Measurements from ENCODE around the gene COPS7A.

The COPS7A gene

DNA sequence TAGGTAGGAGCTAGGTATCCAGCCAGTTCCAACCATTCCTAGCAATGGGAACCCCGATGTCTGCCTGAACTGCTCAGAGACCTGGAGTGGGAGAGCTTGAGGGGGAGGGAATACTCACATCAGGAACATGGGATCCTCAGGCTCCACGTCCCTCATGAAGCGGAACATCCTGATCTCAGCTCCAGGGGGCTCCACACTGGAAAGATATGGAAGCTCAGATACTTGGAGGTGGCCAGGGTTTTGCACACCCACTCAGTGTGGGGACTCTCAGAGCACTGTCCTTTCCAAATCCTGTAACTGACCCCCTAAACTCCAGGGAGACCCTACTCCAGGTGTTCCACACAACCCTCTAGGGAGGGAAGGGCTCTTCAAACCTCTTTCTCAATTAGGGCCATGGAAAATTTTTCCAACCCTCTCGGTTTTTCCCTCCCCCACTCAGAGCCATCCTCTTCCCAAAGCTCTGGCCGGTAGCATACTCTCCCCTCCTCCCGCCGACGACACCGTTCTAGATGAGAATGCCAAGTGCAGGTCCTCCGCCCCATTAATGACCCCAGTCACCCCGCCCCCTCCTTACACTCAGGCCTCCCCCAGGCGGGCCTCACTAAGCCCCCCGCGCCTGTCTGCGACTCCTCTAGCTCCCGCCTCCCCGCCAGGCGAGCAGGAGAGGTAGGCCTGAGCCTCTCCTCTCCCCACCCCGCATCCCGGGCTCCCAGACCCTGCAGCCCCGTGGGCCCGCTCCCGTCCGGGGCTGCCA is 28.5 kb downstream of the COPS7A start:
- peak; percentile 60 for DNase-seq

DNA sequence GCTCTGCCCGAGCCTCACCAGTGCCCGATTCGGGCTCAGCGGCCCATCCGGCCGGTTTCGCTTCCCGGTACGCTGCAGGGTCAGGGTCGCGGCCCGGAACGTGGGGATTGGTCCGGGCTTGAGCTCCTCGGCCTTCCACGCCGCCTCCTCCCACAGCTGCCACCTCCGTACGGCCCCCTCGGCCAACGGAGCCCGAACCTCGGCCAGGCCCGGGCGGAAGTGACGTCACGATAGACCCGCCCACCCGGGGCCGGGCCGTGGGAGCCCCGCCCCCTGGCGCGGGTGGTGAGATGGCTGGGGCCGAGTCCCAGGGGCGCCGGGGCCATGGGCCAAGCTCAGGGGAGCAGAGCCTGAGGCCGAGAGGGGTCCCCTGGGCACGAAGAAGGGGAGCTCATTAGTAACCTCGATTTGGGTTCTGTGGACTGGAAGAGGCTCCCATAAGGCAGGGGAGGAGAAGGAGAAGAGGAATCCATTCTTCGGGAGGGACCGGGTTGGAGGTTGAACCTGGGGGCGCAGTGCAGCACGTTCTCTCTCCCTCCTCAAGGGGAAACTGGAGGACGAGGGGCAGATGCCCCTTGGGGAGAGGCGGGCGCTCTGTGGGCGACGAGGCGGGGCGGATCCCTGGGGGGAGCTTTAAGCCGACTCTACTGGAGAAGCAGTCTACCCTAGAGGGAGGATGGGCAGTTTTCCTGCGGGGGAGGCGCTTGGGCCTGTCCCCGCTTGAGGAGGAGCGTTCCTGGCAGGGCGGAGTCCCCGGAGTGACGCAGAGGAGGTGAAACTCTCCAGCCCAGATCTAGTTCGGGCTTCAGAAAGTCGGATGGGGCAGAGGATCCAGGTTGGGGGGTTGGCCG is 29.3 kb downstream of the COPS7A start, which contains the start of gene MLF2:
MLF2 (minus strand) TSS at position 221 of the 851 bp plus-strand sequence. CDS start 807 bp downstream, outside the sequence.
- peak; percentile 99 for DNase-seq

DNA sequence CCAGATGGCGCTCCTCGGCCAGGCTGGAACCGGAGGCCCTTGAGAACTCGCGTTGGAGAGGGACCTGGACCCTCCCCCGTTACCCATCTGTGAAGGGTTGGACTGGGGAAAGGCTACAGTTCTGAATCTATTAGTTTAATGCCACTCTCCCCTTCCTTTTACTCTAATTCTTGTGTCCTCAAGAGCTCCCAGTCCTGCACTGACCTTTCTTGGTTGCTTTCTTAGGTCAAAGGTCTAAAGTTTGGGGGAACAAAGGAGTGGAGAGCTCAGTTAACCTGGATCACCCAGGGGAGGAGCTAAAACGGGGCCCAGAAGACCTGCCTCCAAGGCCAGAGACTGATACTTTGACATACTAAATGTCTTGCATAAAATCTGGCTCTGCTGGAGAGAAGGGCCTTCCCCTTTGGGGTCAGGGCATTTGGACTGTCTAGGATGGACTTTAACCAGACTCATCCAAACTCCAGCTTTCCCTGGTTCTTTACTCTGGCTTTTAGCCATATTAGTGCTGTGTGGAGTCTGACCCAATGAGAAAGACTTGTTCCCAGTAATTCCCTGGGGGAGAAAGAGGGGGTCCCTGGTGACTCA is 30.0 kb downstream of the COPS7A start:
- no peak for DNase-seq

DNA sequence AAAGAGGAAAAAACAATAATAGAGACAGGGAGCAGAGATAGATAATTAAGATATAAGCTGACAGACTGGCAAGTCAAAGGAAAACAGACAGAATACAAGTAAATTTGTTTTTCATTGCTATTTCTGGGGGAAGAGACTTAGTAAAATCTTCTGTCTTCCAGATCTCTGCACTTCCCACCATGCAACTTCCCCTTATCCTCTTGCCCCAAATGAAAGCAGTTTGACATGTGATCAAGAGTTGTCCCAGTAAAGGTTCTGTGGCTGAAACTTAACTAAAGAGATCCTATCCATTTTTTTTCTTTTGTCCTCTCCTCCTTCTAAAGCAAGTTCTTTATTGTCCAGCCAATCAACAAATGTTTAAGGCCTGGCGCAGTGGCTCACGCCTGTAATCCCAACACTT is 30.6 kb downstream of the COPS7A start:
- DNase-seq, result no peak

DNA sequence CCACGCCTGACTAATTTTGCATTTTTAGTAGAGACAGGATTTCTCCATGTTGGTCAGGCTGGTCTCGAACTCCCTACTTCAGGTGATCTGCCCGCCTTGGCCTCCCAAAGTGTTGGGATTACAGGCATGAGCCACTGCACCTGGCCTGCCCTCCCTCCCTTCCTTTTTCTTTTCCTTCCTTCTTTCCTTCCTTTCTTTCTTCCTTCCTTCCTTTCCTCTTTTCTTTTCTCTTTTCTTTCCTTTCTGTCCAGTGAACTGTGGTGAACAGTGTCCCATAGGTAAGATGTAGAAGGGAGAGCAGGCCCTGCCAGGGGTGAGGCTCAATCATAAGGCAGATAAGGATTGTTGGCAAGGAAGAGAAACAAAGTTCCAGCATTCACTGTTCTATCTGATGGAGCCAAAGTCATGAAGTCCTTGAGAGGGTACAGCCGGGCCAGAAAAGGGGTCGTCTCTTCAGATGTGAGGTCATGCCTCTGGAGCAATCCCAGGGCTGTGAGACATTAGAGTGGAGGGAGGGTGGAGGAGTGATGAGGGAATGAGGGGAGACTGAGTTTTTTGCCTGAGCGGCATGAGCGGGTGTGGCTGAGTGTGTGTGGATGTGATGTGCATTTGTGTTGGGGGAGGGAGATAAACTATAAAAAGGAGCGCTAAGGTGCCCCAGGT is 33.3 kb downstream of the COPS7A start:
- DNase-seq, result no peak

DNA sequence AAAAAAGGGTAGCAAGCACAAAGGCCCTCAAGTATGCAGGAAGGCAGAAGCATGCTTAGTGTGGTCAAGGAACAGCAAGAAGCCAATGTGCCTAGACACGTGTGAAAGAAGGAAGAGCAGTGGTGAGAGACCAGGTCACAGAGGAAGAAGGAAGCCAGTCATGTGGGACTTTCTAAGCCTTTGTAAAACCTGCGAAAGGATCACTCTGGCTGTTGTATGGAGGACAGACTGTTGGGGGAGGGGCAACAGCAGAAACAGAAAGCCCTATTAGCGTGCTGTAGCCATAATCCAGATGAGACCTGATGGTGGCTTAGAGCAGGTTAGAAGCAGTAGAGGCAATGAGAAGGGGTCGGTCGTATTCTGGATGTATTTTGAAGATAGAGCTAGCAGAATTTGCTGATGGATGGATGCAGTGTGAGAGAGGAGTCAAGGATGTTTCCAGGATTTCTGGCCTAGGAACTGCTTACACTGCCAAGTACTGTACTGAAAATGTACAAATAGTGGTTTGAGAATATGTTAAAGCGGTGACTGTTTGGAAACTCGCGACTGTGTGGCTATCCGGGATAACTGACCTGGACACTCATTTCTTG is 34.8 kb downstream of the COPS7A start:
- DNase-seq, result no peak

DNA sequence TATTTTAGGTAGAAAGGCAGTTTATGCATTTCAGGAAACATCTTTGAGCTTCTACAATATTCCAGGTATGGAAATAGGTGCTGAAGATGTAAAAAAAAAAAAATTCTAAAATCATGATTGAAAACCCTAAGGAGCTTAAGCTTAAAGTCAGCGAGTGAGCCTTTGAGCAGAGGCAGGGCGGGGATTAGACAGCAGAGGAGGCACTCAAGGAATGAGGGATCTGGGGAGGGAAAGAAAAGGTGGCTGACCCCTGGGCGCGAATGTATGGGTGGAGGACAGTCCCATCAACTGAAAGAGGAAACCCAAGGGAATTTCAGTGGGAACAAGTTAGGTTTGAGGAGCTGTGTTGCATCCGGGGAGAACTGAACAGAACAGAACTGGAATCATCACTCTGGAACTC is 35.9 kb downstream of the COPS7A start:
- DNase-seq, result no peak

DNA sequence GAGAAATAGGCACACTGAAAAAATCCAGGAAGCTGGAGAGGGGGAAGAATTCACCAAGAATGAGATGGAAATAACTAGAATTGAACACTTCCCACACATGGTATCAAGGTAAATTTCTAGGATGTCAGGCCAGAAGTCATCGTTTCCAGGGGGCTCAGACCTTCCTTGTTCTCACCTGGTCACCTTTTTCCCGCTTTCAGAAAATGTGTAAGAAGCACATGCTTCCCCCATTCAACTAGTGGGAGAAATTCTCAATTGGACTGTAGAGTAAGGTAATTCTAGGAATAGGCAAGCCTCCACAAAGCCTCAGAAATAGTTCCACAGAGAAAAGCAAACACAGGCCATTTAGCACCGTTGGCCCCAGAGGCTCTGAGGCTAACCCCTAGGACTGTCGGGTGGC is 39.5 kb downstream of the COPS7A start:
- DNase-seq, result no peak

DNA sequence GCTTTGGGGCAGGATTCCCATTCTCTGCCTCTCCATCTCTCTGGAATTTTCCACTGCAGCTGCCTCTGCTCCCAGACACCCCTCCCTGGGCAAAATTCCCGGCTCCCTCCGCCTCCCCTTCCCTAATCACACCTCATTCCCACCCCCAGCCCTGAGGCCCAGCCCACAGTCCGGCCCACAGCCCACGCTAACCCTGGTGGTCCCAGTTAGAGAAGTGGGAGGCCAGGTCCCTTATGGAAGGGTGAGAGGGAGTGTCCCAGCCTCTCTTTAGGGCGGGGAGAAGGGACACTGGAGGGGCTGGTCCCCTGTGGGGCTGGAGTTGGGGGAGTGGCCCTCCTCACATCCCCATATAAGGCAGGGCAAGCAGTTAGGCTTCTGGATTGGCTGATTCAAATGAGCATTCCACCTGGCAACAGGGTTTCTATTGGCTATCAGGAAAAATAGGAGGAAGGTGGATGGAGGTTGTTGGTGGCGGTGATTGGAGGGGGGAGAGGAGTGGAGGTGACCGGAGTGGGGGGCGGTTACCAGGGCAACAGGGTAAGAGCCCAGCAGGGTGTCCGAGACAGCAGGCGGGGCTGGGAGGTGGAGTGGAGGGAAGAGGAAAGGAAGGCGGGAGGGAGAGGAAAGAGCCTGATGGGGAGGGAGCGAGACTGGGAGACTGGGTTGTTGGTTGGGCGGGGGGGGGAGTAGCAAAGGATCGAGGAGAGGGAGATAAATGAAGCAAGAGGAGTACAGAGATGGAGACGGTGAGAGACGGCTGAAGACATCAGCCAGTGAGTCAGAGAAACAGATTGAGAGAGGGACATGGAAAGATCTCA is 40.4 kb downstream of the COPS7A start:
- DNase-seq, result peak; percentile 99

DNA sequence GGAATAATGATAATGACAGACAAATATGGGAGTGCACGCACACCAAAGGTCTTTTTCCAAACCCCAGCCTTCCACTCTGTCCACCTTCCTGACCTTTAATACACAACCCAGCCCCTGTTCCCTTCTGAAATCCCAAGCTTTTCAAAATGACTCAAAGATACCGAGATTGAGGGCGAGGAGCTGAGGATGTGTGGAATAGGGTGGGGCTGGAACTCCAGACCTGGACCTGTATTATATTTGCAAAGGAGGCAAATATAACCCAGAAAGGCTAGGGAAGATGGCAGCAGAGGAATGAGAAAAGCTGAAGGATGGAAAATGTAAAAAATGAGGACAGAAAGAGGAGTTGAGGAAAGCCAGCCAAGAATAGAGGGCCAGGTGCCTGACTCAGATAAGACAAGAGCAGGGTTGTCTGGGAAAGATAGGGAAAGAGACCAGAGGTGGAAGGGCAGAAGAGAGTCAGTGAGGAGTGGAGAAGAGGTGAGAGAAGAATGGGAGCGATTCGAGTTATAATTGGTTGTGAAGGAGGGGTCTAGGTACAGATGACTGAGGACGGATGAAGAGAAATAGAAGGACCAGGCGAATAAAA is 41.3 kb downstream of the COPS7A start:
- DNase-seq, result no peak

DNA sequence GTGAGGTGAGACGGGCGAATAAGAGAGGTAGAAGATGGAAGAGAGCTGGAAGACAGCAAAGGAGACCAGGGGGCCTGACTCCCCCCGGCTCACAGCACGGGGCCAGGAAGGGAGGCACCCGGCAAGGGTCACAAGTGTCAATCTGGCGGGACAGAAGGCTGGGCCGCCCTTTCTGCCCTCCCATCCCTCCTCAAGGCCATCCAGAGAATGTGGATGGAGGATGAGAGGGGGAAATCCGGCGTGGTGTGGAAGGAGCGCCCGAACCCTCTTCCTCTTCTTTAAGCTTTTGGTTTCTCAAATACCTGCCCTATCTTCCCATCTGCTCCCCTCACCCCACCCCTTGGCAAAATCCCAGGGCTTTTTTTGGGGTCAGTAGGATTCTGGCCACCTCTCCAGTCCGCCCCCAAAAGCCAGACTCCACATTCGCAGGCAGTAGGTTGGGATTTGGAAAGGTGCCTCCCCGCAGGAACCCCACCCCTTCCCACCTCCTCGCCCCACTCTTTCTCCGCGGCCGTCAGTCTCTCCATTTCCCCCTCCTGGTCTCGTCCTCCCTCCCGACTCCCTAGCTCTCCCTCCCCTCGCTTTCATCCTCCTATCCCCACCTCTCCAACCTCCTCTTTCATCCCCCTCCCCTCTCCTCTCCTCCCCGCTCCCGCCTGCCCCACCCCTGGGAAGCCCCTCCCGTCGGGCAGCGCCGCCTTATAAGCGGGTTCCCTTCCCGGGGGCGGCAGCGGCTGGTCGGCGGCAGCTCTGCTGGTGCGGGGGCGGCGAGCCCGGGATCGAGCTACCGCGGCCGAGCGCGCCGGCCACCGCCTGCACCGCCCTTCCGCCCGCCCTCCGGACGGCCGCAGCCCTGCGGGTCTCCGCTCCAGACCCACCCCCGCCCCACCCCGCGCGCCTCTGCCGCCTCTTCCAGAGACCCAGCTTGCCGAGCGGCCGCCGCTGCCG is 42.1 kb downstream of the COPS7A start, which contains the start of gene PTMS:
PTMS (plus strand) TSS at position 730 of the 948 bp plus-strand sequence. CDS start 343 bp downstream, outside the sequence.
- peak; percentile 99 for DNase-seq

DNA sequence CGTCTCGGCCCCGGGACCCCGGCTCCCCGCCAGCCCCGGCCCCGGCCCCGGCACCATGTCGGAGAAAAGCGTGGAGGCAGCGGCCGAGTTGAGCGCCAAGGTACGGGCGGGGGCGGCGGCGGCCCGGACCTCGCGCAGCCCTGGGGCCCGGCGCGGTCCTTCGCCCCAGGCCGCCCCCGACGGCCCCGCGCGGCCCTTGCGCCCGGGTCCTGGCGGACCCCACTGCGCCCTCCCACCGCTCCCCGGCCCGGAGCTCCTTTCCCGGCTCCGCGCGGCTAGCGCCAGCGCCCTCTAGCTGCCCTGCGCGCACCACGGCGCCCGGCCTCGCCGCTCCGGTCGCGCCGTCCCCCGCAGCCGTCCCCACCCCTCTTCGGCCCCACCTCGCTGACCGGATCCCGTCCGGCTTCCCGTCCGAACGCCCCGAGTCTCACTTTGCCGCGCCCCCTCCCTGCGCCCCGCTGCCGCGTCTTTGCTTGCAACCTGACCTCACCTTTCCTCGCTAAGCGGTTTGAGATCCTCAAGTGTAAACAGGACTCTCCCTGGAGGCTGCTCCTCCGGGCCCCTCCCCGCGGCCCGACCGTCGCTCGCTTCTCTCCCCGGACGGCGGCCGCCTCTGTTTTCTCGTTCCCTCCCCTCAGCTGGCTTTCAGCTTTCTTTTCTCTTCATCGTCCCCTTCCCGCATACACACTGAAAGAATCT is 43.0 kb downstream of the COPS7A start:
- DNase-seq, result peak; percentile 38

DNA sequence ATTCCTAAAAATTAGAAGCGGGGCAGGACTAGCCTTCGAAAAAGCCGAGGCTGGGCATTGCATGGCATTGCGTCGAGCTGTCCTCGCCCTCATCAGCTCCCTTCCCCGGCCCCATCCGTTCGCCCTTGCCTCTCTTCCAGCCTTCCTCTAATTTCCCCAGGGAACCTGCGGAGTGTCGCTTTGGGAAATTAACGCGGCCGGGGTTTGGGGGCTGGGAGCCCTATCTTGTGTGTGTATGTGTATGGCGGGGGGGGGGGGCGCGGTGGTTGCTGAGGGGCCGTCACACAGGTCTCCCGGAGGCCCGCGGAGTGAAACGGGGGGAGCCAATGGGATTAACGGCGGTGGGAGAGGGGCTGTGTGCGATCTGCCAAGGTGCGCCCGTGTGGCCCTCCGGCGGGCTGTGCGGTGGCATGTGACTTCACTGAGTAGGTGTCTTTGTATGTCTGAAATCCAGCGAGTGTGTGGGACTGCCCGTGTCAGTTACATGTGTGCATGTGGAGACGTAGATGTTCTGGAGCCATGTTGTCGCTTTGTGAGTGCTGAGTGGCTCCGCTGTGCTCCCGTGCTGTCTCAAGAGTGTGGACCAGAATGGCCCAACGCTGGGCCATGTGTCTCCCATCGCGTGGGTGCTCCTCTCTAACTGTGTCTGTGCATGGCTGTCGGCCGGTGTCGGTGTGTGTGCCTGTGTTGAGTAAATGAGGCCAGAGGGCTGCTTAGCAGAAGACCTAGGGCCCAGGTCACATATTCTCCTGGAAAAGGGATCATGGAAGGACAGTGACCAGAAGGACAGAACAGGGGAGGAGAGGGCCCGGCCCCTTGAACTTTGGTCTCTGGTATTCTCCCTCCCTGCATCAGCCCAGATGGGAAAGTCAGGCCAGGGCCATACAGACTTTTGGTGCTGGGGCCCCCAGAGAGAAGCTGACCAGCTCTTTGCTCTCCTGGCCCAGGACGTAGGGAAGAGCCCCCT is 43.8 kb downstream of the COPS7A start:
- peak; percentile 21 for DNase-seq

DNA sequence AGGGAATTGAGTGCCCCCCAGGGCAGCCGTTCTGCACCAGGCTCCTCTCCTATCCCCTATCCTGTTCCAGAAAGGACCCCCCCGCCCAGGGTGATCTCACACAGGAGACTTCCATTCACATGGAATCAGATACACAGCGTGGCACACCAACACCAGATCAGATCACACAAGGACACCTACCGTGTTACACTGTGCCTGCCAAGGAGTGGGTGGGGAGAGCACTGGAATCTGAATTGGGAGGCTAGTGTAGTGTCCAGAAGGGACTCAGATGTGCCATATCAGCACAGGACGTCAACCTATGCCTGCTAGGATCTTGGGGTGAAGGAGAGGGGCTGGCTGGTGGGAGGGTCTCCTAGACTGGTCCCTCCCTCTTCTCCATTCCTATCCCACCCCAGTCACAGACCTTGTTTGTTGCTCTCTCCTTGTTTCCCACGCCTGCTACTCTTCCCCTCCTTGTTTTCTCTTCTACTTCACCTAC is 44.6 kb downstream of the COPS7A start:
- peak; percentile 62 for DNase-seq

DNA sequence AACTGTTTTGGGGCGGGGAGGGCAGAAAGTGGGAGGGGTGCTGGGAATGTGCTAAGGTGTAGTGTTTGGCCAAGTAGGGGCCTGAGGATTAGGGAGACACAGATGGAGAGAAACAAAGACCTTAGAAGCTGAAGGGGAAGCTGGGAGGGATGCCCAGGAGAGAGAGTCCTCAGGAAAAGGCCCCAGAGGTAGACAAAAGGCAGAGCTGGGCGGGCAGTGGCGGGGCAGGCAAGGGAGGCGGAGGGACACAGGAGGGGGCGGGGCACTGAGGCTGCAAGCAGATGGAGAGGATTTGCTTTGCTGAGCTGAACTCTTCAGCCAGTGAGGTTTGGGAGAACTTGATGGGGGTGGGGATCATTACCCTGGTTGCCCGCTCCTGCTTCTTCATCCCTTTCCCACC is 45.1 kb downstream of the COPS7A start:
- DNase-seq, result peak; percentile 76

DNA sequence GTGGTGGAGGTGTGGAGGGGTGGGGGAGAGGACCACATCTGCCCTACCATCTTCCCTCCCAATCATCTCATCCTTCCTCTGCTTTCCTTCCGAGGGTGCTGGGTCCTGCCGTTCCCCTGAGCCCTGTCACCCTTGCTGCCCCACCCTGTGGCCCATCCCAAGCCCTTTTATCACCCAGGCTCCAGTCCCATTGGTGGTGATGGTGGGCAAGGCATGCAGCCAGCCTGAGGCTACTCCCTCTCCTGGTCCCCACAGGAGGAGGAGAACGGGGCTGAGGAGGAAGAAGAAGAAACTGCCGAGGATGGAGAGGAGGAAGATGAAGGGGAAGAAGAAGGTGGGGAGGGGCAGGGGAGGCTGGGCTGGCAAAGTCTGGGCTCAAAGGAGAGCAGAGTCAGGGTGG is 45.8 kb downstream of the COPS7A start:
- DNase-seq, result no peak

DNA sequence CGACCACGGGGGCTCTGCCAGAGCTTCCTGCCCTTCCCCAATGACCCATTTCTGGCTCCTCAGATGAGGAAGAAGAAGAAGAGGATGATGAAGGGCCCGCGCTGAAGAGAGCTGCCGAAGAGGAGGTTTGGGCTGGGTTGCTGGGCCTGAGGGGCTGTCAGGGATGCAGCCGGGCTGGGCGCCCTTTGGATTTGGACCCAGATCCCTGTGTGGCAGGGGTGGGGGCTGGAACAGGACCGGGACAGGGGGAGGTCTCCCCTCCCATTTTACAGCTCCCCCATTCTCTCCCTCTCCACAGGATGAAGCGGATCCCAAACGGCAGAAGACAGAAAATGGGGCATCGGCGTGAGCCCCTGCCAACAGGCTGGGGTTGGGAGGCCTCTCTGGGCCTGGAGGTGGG is 46.2 kb downstream of the COPS7A start:
- no peak for DNase-seq

DNA sequence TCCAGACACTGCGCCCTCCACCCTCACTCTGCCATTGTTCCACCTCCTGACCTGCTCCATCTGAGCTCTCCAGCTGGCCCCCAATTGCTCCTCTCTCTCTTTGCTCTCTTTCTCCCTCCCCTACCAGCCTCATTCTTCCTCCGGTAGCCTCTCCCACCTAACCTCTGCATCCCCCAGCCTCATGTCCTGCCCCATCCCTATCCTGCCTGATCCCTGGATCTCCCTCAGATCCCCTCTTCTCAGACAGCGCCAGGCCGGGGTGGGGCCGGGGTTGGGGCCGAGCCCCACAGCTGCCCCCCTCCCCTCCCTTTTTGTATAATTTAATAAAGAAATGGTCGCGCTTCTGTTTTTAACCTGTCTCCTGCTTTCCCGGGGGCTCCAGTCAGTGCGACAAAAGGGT is 46.8 kb downstream of the COPS7A start:
- DNase-seq, result no peak
